NB4 (cell line): ENCODE results near the gene ZFX.

Source experiments
- MYC ChIP-seq: IDR thresholded peaks from 2 replicates; pipeline ENCODE4 v1.6.1; 2011; ENCODE audit warnings: low read depth, low read length
- POLR2A ChIP-seq: IDR thresholded peaks from 2 replicates; pipeline ENCODE4 v1.6.1; 2011; ENCODE audit warnings: mild to moderate bottlenecking; ENCODE audit not compliant: insufficient read length; ENCODE audit errors: extremely low read depth
- TF ChIP-seq, protein P1 (sequence below): IDR thresholded peaks from one replicate; pipeline ENCODE4 v1.5.1; 2012; ENCODE audit warnings: low read depth, low read length

DNA sequence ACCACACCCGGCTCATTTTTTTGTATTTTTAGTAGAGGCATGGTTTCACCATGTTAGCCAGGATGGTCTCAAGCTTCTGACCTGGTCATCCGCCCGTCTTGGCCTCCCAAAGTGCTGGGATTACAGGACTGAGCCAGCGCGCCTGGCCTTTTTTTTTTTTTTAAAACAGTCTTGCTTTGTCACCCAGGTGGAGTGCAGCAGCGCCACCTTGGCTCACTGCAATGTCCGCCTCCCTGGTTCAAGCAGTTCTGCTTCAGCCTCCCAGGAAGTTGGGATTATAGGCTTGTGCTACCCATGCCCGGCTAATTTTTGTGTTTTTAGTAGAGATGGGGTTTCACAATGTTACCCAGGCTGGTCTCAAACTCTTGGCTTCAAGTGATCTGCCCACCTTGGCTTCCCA is 28.9 kb downstream of the ZFX start:
- TF ChIP-seq, protein P1, sequence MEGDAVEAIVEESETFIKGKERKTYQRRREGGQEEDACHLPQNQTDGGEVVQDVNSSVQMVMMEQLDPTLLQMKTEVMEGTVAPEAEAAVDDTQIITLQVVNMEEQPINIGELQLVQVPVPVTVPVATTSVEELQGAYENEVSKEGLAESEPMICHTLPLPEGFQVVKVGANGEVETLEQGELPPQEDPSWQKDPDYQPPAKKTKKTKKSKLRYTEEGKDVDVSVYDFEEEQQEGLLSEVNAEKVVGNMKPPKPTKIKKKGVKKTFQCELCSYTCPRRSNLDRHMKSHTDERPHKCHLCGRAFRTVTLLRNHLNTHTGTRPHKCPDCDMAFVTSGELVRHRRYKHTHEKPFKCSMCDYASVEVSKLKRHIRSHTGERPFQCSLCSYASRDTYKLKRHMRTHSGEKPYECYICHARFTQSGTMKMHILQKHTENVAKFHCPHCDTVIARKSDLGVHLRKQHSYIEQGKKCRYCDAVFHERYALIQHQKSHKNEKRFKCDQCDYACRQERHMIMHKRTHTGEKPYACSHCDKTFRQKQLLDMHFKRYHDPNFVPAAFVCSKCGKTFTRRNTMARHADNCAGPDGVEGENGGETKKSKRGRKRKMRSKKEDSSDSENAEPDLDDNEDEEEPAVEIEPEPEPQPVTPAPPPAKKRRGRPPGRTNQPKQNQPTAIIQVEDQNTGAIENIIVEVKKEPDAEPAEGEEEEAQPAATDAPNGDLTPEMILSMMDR = no peak
- TF ChIP-seq POLR2A (no peak), MYC (no peak)
